Astrocyte (in vitro differentiated cells and primary cell): ENCODE results near the gene SUPT3H.

ENCODE experiments used
- EZH2 ChIP-seq: IDR thresholded peaks from 2 replicates; pipeline ENCODE4 v1.6.1; 2012; ENCODE audit warnings: mild to moderate bottlenecking, low read length, inconsistent platforms; ENCODE audit not compliant: insufficient read depth
- TF ChIP-seq, protein P1 (sequence below): IDR thresholded peaks from 2 replicates; pipeline ENCODE4 v1.5.1; 2011; ENCODE audit warnings: low read depth, mild to moderate bottlenecking, inconsistent platforms, low read length, moderate library complexity; ENCODE audit not compliant: insufficient read depth

DNA sequence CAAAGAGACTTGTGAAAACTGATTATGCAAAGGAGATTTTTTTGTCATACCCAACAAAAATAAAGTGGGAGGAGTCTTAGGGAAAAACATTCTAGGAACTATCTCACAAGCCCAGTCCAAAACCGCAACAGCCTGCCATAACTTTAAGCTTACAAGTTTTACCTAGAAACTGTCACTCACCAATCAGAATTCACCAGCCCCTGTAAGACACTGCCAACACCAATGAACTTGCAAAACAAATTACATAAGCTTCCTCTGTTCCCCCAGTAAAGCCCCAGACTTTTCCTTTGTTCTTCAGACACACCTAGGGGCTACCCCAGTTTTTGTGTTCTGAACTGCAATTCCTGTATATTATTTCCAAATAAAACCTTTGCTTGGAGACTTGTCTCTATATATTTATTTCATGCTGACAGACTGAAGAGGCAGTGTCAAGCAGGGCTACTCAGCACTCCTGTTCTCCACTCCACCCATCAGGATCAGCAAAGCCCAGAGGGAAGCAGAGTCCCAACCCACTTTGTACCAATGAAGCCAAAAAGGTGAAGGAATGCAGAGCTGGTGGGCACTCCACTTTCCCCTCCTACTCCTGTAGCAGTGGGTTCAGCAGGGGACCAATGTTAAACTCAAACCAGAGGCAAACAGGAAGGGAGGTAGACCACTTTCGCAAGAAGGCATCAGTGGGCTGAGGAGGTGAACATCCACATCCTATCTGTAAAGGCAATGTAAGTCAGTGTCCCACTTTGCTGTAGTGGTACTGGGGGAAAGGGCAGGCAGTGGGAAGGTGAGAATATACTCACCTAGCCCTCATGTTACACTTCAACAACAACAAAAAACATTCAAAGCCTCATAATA, 192.1 kb downstream of the SUPT3H start:
- TF ChIP-seq, protein P1, sequence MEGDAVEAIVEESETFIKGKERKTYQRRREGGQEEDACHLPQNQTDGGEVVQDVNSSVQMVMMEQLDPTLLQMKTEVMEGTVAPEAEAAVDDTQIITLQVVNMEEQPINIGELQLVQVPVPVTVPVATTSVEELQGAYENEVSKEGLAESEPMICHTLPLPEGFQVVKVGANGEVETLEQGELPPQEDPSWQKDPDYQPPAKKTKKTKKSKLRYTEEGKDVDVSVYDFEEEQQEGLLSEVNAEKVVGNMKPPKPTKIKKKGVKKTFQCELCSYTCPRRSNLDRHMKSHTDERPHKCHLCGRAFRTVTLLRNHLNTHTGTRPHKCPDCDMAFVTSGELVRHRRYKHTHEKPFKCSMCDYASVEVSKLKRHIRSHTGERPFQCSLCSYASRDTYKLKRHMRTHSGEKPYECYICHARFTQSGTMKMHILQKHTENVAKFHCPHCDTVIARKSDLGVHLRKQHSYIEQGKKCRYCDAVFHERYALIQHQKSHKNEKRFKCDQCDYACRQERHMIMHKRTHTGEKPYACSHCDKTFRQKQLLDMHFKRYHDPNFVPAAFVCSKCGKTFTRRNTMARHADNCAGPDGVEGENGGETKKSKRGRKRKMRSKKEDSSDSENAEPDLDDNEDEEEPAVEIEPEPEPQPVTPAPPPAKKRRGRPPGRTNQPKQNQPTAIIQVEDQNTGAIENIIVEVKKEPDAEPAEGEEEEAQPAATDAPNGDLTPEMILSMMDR: no peak
- no peak for TF ChIP-seq EZH2
